Lower lobe of right lung (tissue), 2 donors: ENCODE data around the gene VGF. TPM values are rescaled to one million over a fixed set of nuclear protein-coding genes. Genes with fewer than 3 reads are reported as not detected.

Experiments used
- ATAC-seq, 2 donors: fragments of 200-7000 bp; cut with Tn5 transposase; one replicate each; pipeline ENCODE4 v1.9.1; 2020 to 2022; ENCODE audit warnings: mild to moderate bottlenecking in 2 of 2, moderate library complexity in 2 of 2
- DNase-seq: peaks from one replicate; pipeline ENCODE4 v3.0.0-alpha.2; 2020
- H3K27ac ChIP-seq: fragments of 200-600 bp; one replicate; pipeline ENCODE4 v1.8.0; 2022
- H3K27me3 ChIP-seq: fragments of 200-600 bp; one replicate; pipeline ENCODE4 v1.8.0; 2022; ENCODE audit warnings: low read depth
- H3K36me3 ChIP-seq: fragments of 200-600 bp; one replicate; pipeline ENCODE4 v1.8.0; 2022; ENCODE audit warnings: mild to moderate bottlenecking
- H3K4me1 ChIP-seq: fragments of 200-600 bp; one replicate; pipeline ENCODE4 v1.8.0; 2022
- H3K4me3 ChIP-seq: fragments of 200-600 bp; one replicate; pipeline ENCODE4 v1.8.0; 2022; ENCODE audit warnings: mild to moderate bottlenecking
- H3K9me3 ChIP-seq: fragments of 200-600 bp; one replicate; pipeline ENCODE4 v1.8.0; 2022
- CTCF ChIP-seq: fragments of 200-600 bp; IDR thresholded peaks from one replicate; pipeline ENCODE4 v1.8.0; 2022; ENCODE audit warnings: antibody characterized with exemption, mild to moderate bottlenecking
- intact Hi-C: fragments of 100-400 bp; cut with DNase I; formaldehyde crosslinking; loops from one replicate; pipeline ENCODE4 v1.11.0; 2022
- total RNA-seq: library from RNA; stranded (reverse); fragmentation: NEBNext Ultra II Directional; extraction: Animal tissue kit (Norgen Biotek cat#: 25700); gene quantifications from one replicate; pipeline ENCODE4 v1.2.1, GENCODE V29; 2021
- donor health status: DM: no; HTN: yes; CAD: no; lungs with severe emphysema.

Gene VGF
- total RNA-seq, 1 donor from 2014 or later, result 0.15 TPM

GRCh38 chr7:101163279-101164070, 1.9 kb downstream of the VGF start:
- Histone ChIP-seq H3K4me3 (peak overlapping the region; percentile 45), H3K4me1 (peaks cover 40% of the 10 kb centered on the region), H3K36me3 (peaks cover 19% of the 10 kb centered on the region), H3K27me3 (peaks cover 64% of the 10 kb centered on the region), H3K9me3 (no peaks in the 10 kb centered on the region), H3K27ac (no peak overlapping the region)
- intact Hi-C loops, result no loop called here
- TF ChIP-seq CTCF, result no peak
- DNase-seq, result no peak
- ATAC-seq, result peak in 1 of 2 donors; percentile 7

- peak overlapping the region; percentile 45 for H3K4me3 ChIP-seq
- TF ChIP-seq CTCF, result no peak
- peaks cover 24% of the 10 kb centered on the region for H3K36me3 ChIP-seq
- intact Hi-C loops, result no loop called here
- DNase-seq, result peak; percentile 61
- no peaks in the 10 kb centered on the region for H3K9me3 ChIP-seq
- no peak overlapping the region for H3K27ac ChIP-seq
- peak; percentile 4 to 17 for ATAC-seq
- peaks cover 40% of the 10 kb centered on the region for H3K4me1 ChIP-seq
- peaks cover 57% of the 10 kb centered on the region for H3K27me3 ChIP-seq
Observed at GRCh38 chr7:101162551-101163278, 2.7 kb downstream of the VGF start.

- peaks cover 48% of the 10 kb centered on the region for H3K27me3 ChIP-seq
- H3K27ac ChIP-seq, result no peak overlapping the region
- no peak for DNase-seq
- intact Hi-C loops, result no loop called here
- peaks cover 33% of the 10 kb centered on the region for H3K36me3 ChIP-seq
- H3K4me3 ChIP-seq, result no peak overlapping the region
- no peaks in the 10 kb centered on the region for H3K9me3 ChIP-seq
- no peak for ATAC-seq
- TF ChIP-seq CTCF, result no peak
- peaks cover 40% of the 10 kb centered on the region for H3K4me1 ChIP-seq
Observed at GRCh38 chr7:101161692-101162471, 3.5 kb downstream of the VGF start.

- Histone ChIP-seq H3K27me3 (peaks cover 41% of the 10 kb centered on the region), H3K4me3 (no peak overlapping the region), H3K9me3 (no peaks in the 10 kb centered on the region), H3K4me1 (peaks cover 37% of the 10 kb centered on the region), H3K36me3 (peaks cover 38% of the 10 kb centered on the region), H3K27ac (no peak overlapping the region)
- no peak for ATAC-seq
- no peak for TF ChIP-seq CTCF
- intact Hi-C loops, result no loop called here
- no peak for DNase-seq
Observed at GRCh38 chr7:101160910-101161309, 4.5 kb downstream of the VGF start.
